ENCODE measurements around the gene ENTREP3. TPM values are rescaled to one million over a fixed set of nuclear protein-coding genes. Genes with fewer than 3 reads are reported as not detected.

The ENTREP3 gene
- total and polyA plus RNA-seq, 2 donors (not counting 3 experiments of a cell fraction or from before 2014, with no cell fraction given), result 27.4 to 62.7 TPM

GRCh38 chr1:155205969-155206593, 49.2 kb downstream of the ENTREP3 start:
- CTCF ChIA-PET, result interaction anchor here (1.0 to 4.3 kb wide), 2 partner anchors 11 to 19 kb away, joined by 3 to 42 read pairs; no protein-coding TSS in a partner anchor
- Histone ChIP-seq H2AFZ (ENCODE audit: low read depth, low read length) (no peak overlapping the region), H3K9ac (replicated peaks; ENCODE audit: extremely low read depth, insufficient read depth, low read length) (no peak overlapping the region), H3K9me3 (replicated peaks; ENCODE audit: control insufficient read depth, insufficient read depth, low read length) (no peaks in the 10 kb centered on the region), H3K36me3 (ENCODE audit: control insufficient read depth in 2 of 2, extremely low read depth in 1 of 2, insufficient read depth in 2 of 2, low read length in 2 of 2) (no peaks in the 10 kb centered on the region), H3K4me3 (replicated peaks in 1 of 3; ENCODE audit: insufficient read depth in 1 of 3, low read depth in 1 of 3, low read length in 3 of 3) (no peak overlapping the region), H3K4me2 (ENCODE audit: insufficient read depth, low read length) (no peak overlapping the region), H3K4me1 (ENCODE audit: control insufficient read depth, extremely low read depth, insufficient read depth, low read length) (peaks cover 21% of the 10 kb centered on the region), H4K20me1 (replicated peaks; ENCODE audit: control insufficient read depth, extremely low read depth, insufficient read depth, low read length) (no peaks in the 10 kb centered on the region), H3K27me3 (ENCODE audit: control insufficient read depth in 2 of 2, insufficient read depth in 2 of 2, low read length in 2 of 2) (no peaks in the 10 kb centered on the region), H3K27ac (ENCODE audit: insufficient read depth, low read depth, low read length) (no peak overlapping the region), H3K79me2 (ENCODE audit: control insufficient read depth, insufficient read depth, low read length) (peaks cover 2% of the 10 kb centered on the region), H3K9me1 (replicated peaks; ENCODE audit: control insufficient read depth, extremely low read depth, insufficient read depth, low read length) (no peaks in the 10 kb centered on the region)
- POLR2A ChIA-PET, result no interaction called here
- FAIRE-seq, result no peak
- TF ChIP-seq JUN (IDR thresholded peaks at IDR 0.05; ENCODE audit: borderline replicate concordance, insufficient read depth, insufficient read length, low read depth) (no peak), GATA2 (IDR thresholded peaks at IDR 0.05; ENCODE audit: insufficient read depth, insufficient read length, low read depth, low read length) (no peak), CTCF (IDR thresholded peaks at IDR 0.05; ENCODE audit: extremely low read depth in 1 of 2, insufficient read depth in 1 of 2, low read depth in 1 of 2, low read length in 2 of 2) (no peak), FOS (IDR thresholded peaks at IDR 0.05; ENCODE audit: borderline replicate concordance, insufficient read depth, low read length) (no peak), MAX (IDR thresholded peaks at IDR 0.05; ENCODE audit: insufficient read depth, insufficient read length) (no peak), POLR2AphosphoS5 (IDR thresholded peaks at IDR 0.05; ENCODE audit: insufficient read depth, low read depth, low read length) (no peak), MYC (IDR thresholded peaks at IDR 0.05; ENCODE audit: low read depth, low read length) (no peak), POLR2A (IDR thresholded peaks at IDR 0.05; ENCODE audit: low read depth, low read length) (no peak), EZH2 (IDR thresholded peaks at IDR 0.05; ENCODE audit: borderline replicate concordance, low read depth, low read length, severe bottlenecking) (no peak)
- dilution Hi-C loops (cut with MboI; ENCODE audit: extremely low pct_ligation_motif_present, low sequenced_read_pairs), result no loop called here
- no peak for DNase-seq (ENCODE audit: low read depth, low spot score)
- BruUV-seq (replicated peaks), result no TSS peak
- intact Hi-C loops (cut with micrococcal nuclease), result loop anchor here (5.0 kb wide), 1 partner anchor 386 kb away; no protein-coding TSS in a partner anchor

Measured in endothelial cell of umbilical vein (primary cell).